Measurements from ENCODE around the gene CSH2.

DNA sequence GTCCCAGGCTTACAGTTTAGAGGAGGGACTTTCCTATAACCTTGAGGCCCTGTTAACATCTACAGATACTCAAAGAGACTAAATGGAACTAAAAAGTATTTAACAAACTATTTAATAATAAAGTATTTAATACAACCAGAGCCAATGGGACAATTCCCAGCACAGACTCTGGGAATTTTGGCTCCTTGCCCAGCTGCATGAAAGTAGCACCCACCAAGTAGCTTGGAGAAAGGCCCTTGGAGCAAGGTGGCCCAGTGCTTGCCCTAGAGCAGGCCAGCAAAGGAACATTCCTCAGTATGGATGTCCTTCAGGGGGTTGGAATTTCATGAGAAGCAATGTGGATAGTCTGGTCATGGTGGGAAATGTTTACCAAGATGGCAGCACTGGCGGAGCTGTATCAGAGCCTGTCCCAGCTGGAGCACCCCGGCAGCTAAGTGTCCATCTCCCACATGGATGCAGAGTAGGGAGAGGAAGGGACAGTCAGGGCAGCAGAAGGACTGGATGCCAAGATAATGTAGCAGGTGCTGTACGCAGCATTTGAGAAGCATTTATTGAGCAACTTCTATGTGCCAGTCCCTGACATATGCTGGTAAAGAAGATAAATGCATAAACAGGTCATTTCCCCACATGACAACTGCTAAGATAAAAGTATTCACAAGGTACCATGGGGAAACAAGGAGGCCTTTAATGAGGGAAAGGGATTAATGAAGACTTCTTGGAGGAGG lies 25.8 kb downstream of the CSH2 start:
- TF ChIP-seq, protein P1, sequence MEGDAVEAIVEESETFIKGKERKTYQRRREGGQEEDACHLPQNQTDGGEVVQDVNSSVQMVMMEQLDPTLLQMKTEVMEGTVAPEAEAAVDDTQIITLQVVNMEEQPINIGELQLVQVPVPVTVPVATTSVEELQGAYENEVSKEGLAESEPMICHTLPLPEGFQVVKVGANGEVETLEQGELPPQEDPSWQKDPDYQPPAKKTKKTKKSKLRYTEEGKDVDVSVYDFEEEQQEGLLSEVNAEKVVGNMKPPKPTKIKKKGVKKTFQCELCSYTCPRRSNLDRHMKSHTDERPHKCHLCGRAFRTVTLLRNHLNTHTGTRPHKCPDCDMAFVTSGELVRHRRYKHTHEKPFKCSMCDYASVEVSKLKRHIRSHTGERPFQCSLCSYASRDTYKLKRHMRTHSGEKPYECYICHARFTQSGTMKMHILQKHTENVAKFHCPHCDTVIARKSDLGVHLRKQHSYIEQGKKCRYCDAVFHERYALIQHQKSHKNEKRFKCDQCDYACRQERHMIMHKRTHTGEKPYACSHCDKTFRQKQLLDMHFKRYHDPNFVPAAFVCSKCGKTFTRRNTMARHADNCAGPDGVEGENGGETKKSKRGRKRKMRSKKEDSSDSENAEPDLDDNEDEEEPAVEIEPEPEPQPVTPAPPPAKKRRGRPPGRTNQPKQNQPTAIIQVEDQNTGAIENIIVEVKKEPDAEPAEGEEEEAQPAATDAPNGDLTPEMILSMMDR (IDR thresholded peaks at IDR 0.05), result no peak
- no peak for TF ChIP-seq POLR2A (IDR thresholded peaks at IDR 0.05)
